ENCODE data around the gene SLC29A3.

- TF ChIP-seq CTCF (IDR thresholded peaks at IDR 0.05) (no peak), POLR2A (IDR thresholded peaks at IDR 0.05) (no peak)
Observed at GRCh38 chr10:71330789-71331404, 11.8 kb downstream of the SLC29A3 start.

Data from breast epithelium (tissue), 3 donors.